ENCODE results near the gene SCUBE1.

SCUBE1 gene

GRCh38 chr22:43226377-43227238, 116.6 kb downstream of the SCUBE1 start:
- peak in 2 of 3 experiments; percentile 10 to 28 for TF ChIP-seq CTCF (IDR thresholded peaks at IDR 0.05; ENCODE audit: unreplicated experiment in 3 of 3)
- Mint-ChIP-seq H3K4me3 (peak overlapping the region in 2 of 3 experiments; percentile 3 to 33), H3K9me3 (no peaks in the 10 kb centered on the region), H3K36me3 (ENCODE audit: low read depth) (peaks cover 3% of the 10 kb centered on the region), H3K4me1 (peaks cover 39% of the 10 kb centered on the region), H3K27me3 (ENCODE audit: low read depth) (peaks cover 27% of the 10 kb centered on the region), H3K27ac (peak overlapping the region; percentile 32 to 74 (median 45))

GRCh38 chr22:43225609-43226008, 117.6 kb downstream of the SCUBE1 start:
- Mint-ChIP-seq H3K27ac (peak overlapping the region; percentile 32 to 45 (median 38)), H3K4me1 (peaks cover 39% of the 10 kb centered on the region), H3K9me3 (no peaks in the 10 kb centered on the region), H3K36me3 (ENCODE audit: low read depth) (peaks cover 3% of the 10 kb centered on the region), H3K27me3 (ENCODE audit: low read depth) (peaks cover 20% of the 10 kb centered on the region), H3K4me3 (no peak overlapping the region)
- TF ChIP-seq CTCF (IDR thresholded peaks at IDR 0.05; ENCODE audit: unreplicated experiment in 3 of 3) = no peak

GRCh38 chr22:43222987-43223386, 120.2 kb downstream of the SCUBE1 start:
- H3K4me3 Mint-ChIP-seq = no peak overlapping the region
- H3K27ac Mint-ChIP-seq = no peak overlapping the region
- peaks cover 3% of the 10 kb centered on the region for H3K36me3 Mint-ChIP-seq (ENCODE audit: low read depth)
- H3K27me3 Mint-ChIP-seq (ENCODE audit: low read depth) = peaks cover 19% of the 10 kb centered on the region
- TF ChIP-seq CTCF (IDR thresholded peaks at IDR 0.05; ENCODE audit: unreplicated experiment in 3 of 3) = no peak
- H3K9me3 Mint-ChIP-seq = no peaks in the 10 kb centered on the region
- peaks cover 33% of the 10 kb centered on the region for H3K4me1 Mint-ChIP-seq

- Mint-ChIP-seq H3K4me1 (peaks cover 31% of the 10 kb centered on the region), H3K4me3 (no peak overlapping the region), H3K27ac (no peak overlapping the region), H3K27me3 (ENCODE audit: low read depth) (peaks cover 26% of the 10 kb centered on the region), H3K36me3 (ENCODE audit: low read depth) (peaks cover 9% of the 10 kb centered on the region), H3K9me3 (no peaks in the 10 kb centered on the region)
- TF ChIP-seq CTCF (IDR thresholded peaks at IDR 0.05; ENCODE audit: unreplicated experiment in 3 of 3) = no peak
These were observed 120.9 kb downstream of the SCUBE1 start for GRCh38 chr22:43222262-43222661.

- no peak for TF ChIP-seq CTCF (IDR thresholded peaks at IDR 0.05; ENCODE audit: unreplicated experiment in 3 of 3)
- peaks cover 22% of the 10 kb centered on the region for H3K4me1 Mint-ChIP-seq
- no peak overlapping the region for H3K27ac Mint-ChIP-seq
- peaks cover 12% of the 10 kb centered on the region for H3K36me3 Mint-ChIP-seq (ENCODE audit: low read depth)
- H3K27me3 Mint-ChIP-seq (ENCODE audit: low read depth) = peaks cover 27% of the 10 kb centered on the region
- H3K9me3 Mint-ChIP-seq = no peaks in the 10 kb centered on the region
- H3K4me3 Mint-ChIP-seq = no peak overlapping the region
These were observed 122.4 kb downstream of the SCUBE1 start for GRCh38 chr22:43220625-43221380.
